Stimulated activated CD8-positive, alpha-beta memory T cell treated with anti-CD3 and anti-CD28 coated beads, Interleukin-12 subunit alpha, Interleukin-12 subunit beta, amount 100 ng/mL, for 24 hours (primary cell): ENCODE measurements around the gene C1QTNF9B.
A peak's percentile ranks its signal among the peaks of the same experiment; 100 is the strongest.
"Not testable (repeated sequence)": the region's sequence is repeated elsewhere in the genome, so short reads cannot be mapped to it uniquely, and the experiment has no call there.

Experiments used
- DNase-seq: peaks from one replicate; pipeline ENCODE4 v3.0.0-alpha.2; 2020; ENCODE audit errors: extremely low read depth

The C1QTNF9B gene

DNA sequence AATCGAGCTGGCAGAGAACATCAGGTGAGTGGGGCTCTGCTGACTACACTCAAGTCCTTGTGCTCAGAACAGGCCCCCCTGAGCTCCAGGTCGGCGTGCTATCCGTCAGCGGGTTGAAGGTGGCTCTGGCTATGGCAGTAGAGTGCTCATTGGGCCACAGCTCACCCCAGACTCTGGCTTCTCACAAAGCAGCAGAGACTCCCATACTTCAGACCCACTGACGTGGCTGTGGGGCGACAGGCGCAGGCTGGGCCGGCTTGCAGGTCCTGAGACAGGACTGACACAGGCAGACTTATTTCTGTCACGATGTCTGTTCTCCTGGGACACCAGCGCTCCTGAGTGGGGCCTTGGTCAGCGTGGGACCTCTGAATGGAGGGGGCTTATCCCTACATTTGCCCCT, 2.6 kb downstream of the C1QTNF9B start:
- DNase-seq, result not testable (repeated sequence)

DNA sequence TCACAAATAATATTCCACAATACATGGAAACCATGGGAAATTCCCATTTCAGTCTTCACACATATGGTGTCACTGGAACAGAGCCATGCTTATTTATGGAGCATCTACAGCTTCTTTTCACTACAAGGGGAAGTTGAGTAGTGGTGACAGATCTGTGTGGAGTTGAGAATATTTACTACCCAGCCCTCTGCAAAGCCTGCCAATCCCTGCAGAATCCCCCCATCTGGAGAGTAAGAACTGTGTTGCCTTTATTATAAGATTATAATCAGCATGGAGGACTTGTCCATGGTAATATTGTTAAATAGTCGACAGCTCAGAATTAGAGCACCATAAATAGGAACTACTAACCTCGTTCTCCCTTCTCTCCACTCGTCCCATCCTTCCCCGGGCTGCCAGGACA, 3.5 kb downstream of the C1QTNF9B start:
- not testable (repeated sequence) for DNase-seq

GRCh38 chr13:23889615-23890607, 7.4 kb downstream of the C1QTNF9B start:
- DNase-seq, result no peak

- DNase-seq, result peak; percentile 75
Measured at GRCh38 chr13:23888658-23889614, 8.4 kb downstream of the C1QTNF9B start, which contains the start of gene MIPEP. Gene MIPEP (minus strand): TSS chr13:23889400. CDS start chr13:23889320, 80 bp downstream.

GRCh38 chr13:23884361-23884760, 12.9 kb downstream of the C1QTNF9B start:
- DNase-seq, result not testable (repeated sequence)

GRCh38 chr13:23883255-23883654, 14.0 kb downstream of the C1QTNF9B start:
- DNase-seq, result no peak

DNA sequence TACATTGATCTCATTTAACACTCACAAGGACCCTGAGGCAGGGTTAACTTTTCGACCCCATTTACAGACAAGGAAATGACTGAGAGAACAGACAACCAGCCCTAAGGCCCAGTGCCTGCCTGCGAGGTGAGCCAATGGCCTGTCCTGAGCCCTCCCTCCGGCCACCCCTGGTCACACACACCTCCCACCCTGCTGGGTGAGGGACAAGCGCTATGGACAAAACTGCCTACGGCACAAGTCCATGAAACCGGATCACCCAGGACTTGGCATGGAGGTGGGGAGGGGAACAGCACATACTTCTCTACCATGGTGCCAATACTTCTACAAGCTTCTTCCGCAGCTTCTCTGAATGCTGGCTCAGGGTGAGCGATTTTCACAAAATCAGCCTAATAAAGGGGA, 15.9 kb downstream of the C1QTNF9B start:
- DNase-seq, result not testable (repeated sequence)

DNA sequence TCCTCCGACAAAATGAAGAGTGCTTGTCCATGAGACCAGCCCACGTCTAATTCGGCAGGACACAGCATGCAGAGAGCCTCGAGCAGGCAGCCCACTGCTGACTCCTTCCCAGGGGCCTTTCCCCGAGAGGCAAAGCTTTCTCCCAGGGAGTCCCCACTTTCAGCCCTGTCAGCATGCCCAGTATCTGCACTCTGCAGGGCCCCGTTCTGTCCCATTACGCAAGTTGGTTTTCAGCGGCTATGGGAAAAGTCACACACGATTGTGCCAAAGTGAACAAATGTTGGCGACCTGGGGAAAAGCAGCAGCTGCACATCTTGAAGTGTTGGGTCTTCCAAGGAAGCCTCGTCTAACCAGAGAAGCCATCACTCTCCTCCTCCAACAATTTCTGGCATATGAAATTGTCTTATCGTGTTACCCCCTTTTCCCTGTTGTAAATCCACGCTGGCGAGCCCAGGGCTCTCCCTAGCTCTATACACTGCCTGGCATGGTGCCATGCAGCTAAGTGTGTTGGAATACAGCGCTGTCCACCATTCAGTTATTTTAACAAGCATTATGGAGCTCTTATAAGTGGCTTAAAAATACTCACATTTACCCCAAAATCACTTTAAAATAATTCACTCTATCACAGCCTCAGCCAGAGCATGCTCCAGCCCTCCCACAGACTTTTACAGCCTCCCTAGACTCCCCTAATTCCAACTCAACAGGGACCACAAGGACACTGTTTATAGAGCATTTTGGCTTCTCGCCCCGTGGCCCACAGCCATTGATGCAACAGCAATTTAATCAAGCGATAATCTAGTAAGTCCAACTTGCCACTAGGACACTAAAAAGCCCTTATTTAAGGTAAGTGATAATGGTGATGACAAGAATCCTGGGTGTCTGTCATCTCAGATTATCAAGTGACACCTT, 16.6 kb downstream of the C1QTNF9B start:
- not testable (repeated sequence) for DNase-seq

DNA sequence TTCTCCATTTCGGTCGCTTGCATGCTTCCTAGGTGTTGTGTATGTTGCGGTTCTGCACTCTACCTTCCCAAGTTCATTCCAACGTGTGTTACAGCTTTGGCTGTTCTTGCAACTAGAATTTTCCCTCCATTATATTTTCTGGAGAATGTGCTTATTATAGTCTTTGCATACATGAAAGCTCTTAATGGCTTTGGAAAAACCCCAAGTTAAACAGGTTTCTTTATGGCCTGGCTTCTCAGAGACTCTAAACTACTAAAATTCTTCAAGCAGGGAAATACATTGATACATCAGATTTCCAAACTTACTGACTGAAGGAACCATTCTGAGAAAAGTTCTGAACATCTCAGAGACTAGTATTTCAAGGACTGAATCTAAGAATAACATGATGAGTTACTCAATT, 20.0 kb downstream of the C1QTNF9B start:
- DNase-seq, result no peak

DNA sequence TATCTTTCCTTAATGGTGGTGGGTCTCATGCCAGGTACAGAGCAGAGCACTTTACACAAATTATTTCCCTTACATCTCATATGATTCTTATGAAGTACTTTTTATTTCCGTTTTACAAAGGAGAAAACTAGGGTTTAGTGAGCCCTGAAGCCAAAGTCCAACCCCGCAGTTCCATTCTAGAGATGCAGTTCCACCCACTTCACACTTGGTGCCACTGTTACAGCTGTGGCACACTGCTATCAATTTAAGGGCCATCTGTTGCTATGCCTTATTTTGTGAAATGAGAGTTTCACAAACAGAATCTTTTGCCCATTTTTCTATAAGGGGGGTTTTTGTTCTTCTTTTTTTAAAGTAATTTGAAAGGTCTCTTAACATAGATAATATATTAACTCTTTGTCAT, 21.0 kb downstream of the C1QTNF9B start:
- DNase-seq, result no peak

DNA sequence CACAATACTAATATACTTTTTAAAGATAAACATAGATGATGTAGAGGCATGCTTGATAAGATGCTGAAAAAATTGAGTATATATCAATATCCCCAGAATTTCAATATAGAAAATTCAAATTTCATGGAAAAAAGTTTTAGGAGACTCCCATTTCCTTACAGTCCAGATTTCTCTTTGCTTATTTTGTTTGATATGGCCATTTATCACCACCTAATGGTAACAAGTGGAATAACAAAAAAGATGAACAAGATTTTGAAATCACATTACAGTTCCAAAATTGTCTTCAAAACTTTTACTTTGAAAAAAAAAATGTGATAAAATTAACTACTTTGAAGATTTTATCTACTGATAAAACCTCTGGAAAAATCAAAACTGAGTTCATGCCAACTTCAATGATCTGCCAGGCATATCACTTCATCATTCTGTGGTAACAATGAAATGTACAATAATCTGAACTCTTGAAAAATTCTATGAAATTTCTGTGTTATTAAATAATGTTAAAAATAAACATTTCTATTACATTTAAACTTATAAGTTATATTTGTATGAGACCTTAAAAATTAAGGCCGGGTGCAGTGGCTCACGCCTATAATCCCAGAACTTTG, 25.6 kb downstream of the C1QTNF9B start:
- DNase-seq, result no peak

DNA sequence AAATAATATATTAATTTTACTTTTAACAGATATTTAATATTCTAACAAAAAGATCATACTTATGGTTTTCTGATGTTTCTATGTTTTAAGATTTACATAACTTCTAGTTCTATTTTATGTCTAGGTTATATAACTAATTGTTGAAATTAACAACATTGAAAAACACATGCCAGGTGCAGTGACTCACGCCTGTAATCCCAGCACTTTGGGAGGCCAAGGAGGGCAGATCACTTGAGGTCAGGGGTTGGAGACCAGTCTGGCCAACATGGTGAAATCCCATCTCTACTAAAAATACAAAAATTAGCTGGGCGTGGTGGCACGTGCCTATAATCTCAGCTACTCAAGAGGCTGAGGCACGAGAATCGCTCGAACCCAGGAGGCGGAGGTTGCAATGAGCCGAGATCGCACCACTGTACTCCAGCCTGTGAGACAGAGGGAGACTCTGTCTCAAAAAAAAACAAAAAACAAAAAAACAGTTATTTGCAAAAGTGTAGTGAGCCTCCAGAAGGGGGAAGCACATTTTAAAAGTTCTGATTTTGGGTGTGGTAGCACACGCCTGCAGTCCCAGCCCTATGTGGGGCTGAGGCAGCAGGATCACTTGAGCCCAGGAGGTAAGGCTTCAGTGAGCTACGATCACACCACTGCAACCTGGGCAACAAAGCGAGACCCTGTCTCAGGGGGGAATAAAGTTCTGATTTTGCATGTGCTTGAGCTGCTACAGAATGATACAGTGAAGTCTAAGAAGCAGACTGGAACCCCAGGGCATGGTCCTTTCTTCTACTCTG, 26.8 kb downstream of the C1QTNF9B start:
- no peak for DNase-seq

DNA sequence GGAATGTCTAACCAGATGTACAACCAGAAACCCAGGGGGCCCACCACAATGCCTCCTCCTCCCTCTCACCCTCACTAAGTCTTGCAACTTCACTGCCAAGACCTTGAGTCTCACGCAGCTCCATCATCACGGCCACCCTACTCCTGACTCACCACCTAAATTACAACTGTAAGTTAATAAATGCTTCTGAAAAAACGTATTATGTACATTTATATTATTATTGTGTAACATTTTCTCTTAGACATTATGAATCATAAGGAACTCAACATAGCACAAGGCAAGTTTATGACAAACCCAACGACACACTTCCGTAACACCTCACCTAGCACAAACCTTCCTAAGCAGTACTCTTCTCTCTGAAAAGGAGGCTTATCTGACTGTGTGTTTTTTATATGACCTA, 28.8 kb downstream of the C1QTNF9B start:
- no peak for DNase-seq

DNA sequence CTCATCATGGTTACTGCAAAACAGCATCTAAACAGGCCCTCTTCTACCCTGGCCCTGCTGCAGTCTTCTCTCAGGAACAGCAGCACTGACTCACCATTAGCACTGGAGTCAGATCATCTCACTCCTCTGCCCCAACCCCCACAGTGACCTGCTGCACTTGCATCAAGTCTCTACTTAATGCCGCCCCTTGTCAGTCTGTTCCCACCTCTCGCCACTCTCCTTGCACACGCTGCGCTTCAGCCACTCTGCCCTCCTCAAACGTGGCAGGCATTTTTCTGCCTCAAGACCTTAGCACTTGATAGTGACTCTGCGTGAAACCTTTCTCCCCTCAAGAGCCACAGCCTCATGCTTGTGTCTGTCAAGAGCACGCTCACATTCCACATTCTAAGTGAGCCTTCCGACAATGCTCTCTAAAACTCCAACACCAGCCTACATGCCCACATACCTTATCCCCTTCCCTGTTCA, 30.2 kb downstream of the C1QTNF9B start:
- no peak for DNase-seq

GRCh38 chr13:23866420-23867026, 30.8 kb downstream of the C1QTNF9B start:
- no peak for DNase-seq

DNA sequence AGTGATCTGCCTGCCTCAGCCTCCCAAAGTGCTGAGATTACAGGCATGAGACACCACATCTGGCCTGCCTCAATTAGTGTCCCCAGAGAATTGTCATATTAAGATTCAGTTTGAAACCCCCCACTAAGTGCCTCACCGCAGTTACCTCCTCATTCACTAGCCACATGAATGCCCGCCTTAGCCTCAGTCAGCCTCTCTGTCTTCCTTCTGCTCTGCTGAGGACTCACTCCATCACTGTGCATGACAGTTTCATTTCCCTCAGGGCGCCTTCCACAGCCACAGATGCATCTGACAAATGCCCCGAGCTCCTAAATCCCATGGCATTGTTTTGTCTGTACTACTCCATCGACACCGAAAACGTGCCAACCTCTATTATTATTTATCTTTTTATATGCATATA, 31.4 kb downstream of the C1QTNF9B start:
- no peak for DNase-seq

DNA sequence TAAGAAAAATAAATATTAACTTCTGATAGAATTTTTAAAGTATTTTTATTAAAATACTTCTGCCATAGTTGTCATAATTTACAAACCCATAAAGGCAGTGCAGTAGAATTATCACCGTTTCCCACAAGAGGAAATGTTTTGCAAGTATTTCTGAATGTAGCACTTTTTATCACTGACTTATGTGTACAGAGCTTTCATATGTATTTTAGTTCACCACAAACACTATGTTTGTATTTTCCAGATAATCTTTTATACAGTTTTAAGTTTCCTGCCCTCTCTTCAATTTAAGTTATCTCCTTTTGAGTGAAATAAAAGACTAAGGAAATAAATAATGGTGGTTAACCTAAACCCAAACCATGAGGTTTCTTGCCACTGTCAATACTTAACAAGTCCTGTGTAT, 32.3 kb downstream of the C1QTNF9B start:
- DNase-seq, result no peak

DNA sequence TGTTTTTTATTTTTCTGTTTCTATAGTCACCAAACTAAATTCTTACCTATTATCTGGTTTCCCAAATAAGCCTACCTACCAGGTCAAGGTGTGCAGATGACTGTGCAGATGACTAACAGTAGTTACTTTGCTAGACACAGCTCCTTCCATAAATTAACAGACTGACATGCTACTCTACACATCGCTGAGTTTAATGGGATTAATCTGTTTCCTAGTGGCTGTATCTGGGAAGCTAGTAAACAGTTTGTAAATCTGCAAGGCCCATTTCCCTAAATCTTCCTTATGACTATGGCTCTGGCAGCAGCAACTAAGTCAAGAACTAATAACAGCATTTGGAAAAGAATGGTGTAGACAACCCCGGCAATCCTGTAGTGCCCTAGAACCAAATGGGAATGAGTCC, 36.0 kb downstream of the C1QTNF9B start:
- no peak for DNase-seq

DNA sequence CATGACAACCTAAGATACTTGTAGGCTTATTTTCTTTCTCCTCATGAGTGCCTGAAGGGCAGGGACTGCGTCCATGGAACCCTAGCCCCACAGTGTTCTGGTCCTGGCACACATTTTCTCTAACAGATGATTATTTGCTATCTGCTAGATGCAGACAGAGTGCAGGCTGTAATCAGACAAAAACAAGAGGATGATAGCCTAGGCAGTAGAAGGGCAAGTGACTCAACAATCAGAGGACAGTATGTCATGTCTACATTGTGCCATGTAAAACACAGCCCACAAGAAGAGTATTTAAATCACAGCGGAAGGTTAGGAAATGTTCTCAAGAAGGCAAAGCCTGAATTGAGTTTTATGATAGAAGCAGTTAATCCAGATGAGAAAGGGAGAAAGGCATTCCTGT, 37.4 kb downstream of the C1QTNF9B start:
- no peak for DNase-seq
